Germinal center (tissue), 1 donor: ENCODE data around the gene PLCE1.

Source experiments
- DNase-seq: peaks from one replicate; pipeline ENCODE4 v3.0.0; 2012; ENCODE audit warnings: mixed read lengths, low spot score

The PLCE1 gene

DNA sequence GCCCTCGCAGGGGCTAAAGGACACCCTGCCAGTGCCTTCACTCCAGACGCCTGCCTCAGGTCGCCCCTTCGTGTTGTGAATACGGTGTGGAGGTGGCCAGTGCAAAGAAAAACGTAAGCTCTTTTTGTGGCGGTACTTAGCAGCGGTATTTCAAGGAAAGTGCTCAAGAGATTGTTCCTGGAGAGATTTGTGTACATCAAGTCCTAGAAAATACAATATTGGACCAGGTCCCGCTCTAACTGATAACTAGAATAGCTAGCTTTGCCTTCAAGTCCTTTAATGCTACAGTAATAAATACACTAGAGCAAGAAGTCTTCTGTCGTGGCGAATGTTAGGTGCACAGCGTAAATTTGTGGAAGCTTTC lies 689 bp downstream of the PLCE1 start:
- no peak for DNase-seq

DNA sequence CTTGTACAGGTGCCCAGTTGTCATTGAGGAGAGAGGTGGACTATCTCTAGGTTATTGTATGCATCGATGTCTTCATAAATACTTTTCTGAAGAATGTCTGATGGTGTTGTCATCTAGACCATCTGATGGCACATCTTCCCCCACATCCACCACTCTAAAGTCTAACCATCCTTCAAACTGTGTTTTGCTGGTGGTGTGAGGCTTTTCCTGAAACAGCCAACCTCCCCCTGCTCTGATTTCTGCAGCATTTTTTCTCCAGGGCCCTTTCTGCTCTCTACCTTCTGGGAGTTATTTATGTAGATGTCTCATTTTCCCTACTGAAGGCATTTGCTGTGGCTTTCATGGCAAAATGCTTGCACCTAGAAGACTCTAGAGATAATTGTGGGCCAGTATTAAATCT lies 1.5 kb downstream of the PLCE1 start:
- no peak for DNase-seq

GRCh38 chr10:93995598-93996271 lies 2.0 kb downstream of the PLCE1 start:
- DNase-seq = no peak

- no peak for DNase-seq
Observed at GRCh38 chr10:93996551-93996950, 2.8 kb downstream of the PLCE1 start.

GRCh38 chr10:93997546-93997945 lies 3.8 kb downstream of the PLCE1 start:
- no peak for DNase-seq

GRCh38 chr10:93999401-93999851 lies 5.7 kb downstream of the PLCE1 start:
- DNase-seq = no peak

DNA sequence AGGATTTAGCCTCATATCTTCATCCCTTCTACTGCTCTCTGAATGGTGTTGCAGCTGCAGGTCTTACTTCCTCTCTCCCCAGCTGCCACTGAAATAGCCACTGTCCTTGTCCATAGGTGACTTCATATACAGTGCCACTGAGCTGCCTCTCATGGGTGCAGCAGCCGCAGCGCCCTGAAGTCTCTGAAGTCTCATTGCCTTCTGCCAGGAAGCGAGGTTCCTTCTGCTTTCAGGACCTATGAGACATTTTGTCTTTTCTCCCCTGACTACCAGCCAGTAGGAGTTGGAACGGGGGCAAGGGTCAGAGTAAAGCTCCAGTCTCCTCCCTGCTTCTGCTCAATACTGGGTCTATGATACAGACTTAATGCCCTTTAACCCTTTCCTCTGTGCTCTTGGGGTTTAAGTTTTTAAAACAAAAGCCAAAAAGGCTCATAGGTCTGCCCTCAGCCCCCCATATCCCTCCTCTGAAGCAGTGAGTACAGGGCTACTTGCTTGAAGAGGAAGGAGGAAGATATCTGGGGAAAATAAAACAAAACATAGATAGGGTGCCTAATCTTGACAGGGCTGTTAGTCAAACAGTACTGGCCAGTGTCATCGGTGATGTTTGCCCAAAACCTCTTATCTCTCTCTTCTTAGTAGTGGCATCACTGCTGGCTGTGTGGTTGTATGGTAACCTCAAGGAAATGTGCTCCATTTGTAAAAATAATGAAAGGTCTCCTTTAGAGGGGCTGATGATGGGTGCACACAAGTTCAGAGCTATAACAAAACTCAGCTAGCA lies 7.1 kb downstream of the PLCE1 start:
- DNase-seq = no peak

DNA sequence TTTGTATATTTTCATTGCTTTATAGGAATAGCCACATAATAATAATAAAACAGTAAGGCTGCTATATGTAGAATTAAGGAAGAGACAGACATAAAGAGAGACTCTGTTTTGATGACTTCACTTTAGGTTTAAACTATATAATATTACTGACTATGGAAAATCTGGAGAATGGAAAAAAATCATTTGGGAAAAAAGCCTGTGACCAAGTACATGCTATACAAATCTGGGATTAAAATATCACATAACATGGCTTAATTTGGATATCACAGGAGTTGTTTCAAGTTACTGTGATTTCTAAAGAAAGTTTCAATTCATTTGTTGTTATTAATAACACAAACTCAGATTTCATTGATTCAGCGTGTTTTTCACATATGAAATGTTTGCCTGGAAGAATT lies 7.7 kb downstream of the PLCE1 start:
- no peak for DNase-seq

GRCh38 chr10:94002156-94002555 lies 8.4 kb downstream of the PLCE1 start:
- no peak for DNase-seq

GRCh38 chr10:94003488-94003887 lies 9.8 kb downstream of the PLCE1 start:
- no peak for DNase-seq

DNA sequence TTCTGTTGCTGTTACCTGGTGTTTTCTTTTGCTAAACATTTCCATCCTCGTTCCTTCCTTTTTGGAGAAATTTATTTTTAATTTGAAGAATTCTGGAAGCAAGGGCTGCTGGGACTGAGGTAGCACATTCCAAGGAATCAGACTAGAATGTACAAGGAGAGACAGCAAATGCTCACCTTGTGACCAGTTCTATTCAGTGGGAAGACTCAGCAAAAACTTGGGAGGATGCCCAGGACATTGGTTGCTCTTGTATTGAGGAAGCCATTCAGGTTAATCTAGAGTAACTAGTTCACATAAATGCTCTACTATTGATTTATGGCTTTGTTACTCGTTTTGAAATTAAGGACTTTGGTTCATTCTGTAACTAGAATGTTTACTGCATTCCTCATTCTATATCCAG lies 11.3 kb downstream of the PLCE1 start:
- no peak for DNase-seq

DNA sequence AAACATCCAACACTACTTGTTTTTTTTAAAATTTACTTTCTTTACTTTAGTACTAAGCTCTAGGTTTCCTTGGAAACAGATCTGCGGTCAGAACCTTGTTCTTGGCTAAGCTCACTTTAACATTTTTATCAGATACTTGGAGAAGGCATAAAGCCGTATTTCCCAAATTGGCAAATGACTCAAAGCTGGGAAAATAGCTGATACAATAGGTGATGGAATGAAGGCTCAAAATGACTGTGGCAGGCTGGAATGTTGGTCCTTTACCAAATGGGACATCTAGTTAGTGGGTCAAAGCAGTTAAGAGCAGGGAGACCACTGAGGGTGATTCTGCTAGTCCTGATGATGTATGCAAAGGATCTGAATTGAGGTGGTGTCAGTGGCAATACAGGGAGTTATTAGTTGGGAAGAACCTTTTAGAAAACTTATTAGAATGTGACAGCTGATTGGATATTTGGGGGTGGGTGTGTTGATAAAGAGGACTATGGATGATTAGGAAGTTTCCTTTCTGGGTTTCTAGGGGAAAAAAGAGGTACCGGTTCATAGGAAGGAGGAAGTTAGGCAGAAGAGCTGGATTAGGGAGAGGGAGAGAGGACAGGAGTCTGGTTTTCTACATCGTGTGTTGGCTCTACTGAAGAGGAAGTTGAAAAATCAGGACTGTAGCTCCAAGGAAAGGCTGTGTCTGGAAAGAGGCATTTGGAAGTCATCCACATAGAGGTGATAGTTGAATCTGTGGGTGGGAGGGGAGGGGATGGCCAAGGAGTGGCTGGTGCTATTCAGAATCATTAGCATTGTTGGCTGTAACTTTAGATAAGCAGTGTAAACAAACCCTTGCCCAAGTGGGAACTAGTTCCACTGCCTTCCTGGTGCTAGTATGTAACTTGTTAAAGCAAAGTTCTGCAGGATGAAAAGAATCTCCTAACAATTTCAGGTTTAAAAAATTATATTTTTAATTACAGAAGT lies 13.1 kb downstream of the PLCE1 start:
- DNase-seq = no peak

- no peak for DNase-seq
Observed at GRCh38 chr10:94008526-94008925, 14.8 kb downstream of the PLCE1 start.

DNA sequence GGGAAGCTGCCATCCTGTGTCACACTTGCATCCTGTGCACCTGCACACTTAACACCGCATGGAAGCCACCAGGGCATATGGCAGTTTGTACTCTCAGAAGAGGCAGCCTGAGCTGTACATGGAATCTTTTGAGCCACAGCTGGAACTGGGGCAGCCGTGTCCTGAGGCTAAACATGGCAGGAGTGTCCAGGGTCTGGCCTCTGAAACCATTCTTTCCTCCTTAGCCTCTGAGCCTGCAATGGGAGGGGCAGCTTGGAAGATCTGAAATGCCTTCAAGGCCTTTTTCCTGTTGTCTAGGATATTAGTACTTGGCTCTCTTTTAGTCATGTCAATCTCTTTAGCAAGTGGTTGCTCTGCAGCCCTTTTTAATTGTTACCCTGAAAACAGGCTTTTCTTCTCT lies 16.4 kb downstream of the PLCE1 start:
- DNase-seq = no peak

DNA sequence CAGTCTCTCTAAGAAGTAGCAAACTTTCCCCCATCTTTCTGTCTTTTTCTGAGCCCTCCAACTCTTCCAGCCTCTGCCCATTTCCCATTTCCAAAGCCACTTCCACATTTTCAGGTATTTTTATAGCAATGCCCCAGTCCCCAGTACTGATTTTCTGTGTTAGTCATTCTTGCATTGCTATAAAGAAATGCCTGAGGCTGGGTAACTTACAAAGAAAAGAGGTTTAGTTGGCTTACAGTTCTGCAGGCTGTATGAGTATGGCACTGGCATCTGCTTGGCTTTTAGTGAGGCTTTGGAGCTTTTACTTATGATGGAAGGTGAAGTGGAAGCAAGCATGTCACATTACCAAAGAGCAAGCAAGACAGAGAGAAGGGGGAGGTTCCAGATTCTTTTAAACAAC lies 17.2 kb downstream of the PLCE1 start:
- no peak for DNase-seq

DNA sequence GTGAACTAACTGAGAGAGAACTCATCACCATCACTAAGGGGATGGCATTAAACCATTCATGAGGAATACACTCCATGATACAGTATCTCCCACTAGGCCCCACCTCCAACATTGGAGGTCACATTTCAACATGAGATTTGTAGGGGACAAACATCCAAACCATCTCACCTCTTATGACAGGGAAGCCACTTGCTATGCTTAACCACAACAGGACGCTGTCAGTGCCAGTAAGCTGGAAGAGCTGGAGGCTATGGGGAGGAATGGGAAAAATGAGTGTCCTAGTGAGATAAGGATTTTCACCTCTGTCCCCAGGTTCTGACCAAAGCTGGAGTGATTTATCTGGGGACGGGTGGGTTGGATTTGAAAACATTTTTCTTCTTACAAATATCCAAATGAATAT lies 17.6 kb downstream of the PLCE1 start:
- DNase-seq = no peak

GRCh38 chr10:94012834-94013233 lies 19.1 kb downstream of the PLCE1 start:
- DNase-seq = no peak

GRCh38 chr10:94013331-94013760 lies 19.6 kb downstream of the PLCE1 start:
- no peak for DNase-seq

DNA sequence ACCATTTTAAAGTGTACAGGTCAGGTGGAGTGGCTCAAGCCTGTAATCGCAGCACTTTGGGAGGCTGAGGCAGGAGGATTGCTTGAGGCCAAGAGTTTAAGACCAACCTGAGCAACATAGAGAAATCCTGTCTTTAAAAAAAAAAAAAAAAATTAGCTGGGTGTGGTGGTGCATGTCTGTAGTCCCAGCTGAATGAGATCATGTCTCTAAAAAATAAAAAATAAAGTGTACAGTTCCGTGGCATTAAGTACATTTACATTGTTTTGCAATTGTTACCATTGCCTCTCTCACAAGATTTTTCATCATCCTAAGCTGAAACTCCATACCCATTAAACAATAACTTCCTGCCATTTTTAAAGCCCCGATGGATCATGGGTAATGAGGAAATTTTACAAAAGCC lies 20.6 kb downstream of the PLCE1 start:
- no peak for DNase-seq

DNA sequence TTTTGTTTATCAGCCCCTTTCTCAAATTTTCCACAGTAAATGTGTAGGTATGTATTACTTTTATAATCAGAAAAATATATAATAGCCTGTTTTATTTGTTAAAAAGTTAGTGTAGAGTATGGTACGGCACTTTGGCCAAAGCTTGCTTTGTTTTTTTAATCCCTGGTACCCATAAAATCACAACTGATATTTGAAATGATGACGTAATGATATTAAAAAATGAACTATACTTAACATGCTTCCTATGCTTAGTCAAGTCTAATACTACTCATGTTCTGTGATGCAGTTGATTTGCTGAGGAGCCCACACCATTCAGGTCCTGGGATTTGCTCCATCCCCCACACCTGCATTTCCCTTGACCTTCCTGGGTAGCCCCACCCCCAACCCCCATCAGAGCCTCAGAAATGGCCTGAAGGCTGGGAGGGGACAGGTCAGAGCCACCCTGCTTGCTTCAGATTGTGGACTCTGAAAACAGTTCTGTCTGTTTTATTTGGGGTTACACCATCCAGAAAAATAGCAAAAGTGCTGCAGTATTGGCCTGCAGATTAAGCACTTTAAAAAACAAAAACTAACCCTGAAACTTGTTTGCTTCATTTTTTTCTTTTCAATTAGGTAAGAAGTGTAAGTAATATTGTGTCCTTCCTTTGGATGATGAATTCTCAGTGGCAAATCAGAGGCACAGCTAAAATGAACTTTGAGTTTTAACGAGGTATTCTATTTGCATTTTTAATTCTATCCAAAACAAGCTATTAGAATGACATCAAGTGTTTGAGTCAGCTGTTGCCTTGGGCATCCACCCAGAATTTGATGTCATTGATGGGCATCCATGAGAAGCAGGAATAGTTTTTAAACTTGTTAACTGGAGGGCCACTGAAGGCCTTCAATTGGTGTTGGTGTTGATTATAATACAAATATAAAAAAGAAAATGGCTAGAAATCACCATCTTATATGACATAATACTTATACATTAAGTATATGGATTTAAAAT lies 23.3 kb downstream of the PLCE1 start:
- DNase-seq = no peak

DNA sequence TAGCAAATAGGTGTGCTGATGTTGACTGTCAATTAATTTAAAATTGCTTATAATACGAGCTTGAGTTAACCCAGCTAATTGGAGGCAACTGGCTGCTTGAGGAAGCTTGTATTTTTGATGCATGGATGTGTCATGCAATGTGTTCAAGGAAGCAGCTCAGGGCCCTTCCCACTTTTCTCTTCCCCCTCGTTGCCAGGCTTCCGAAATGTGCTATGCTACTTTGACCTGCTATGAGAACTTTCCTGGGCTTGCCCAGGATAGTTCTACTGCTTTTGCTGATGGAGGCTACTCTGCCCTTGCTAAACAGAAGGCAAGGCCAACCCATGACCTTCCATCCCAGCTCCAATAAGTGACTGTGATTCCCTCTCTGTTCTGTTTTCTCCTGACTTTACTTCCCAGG lies 24.4 kb downstream of the PLCE1 start:
- DNase-seq = no peak
